HEK293T (cell line): ENCODE measurements around the gene CCR2.

Experiments
- CTCF ChIA-PET: fragments of 350-600 bp; formaldehyde crosslinking; extraction: SDS; loops from one replicate; lab custom pipeline; 2021; ENCODE audit warnings: antibody characterized with exemption, inconsistent platforms; lab: Yijun Ruan, JAX
- POLR2A ChIA-PET: fragments of 350-600 bp; formaldehyde crosslinking; extraction: SDS; loops from one replicate; lab custom pipeline; 2020; ENCODE audit warnings: antibody characterized with exemption, inconsistent platforms; lab: Yijun Ruan, JAX
- DNase-seq: peaks from one replicate; pipeline ENCODE4 v3.0.0; 2012; ENCODE audit warnings: mixed read lengths; ENCODE audit errors: extremely low spot score
- ARNT ChIP-seq: fragments of 450-650 bp; IDR thresholded peaks from 2 replicates; pipeline ENCODE4 v1.6.1; 2017; ENCODE audit warnings: mild to moderate bottlenecking
- BHLHE40 ChIP-seq: fragments of 450-650 bp; IDR thresholded peaks from 2 replicates; pipeline ENCODE4 v1.6.1; 2016; ENCODE audit warnings: mild to moderate bottlenecking, moderate library complexity, borderline replicate concordance
- CTBP1 ChIP-seq: fragments of 450-650 bp; IDR thresholded peaks from 2 replicates; pipeline ENCODE4 v1.6.1; 2016; ENCODE audit warnings: borderline replicate concordance
- ELF4 ChIP-seq: fragments of 450-650 bp; IDR thresholded peaks from 2 replicates; pipeline ENCODE4 v1.6.1; 2017; ENCODE audit warnings: antibody characterized with exemption
- FOXA1 ChIP-seq: fragments of 450-650 bp; IDR thresholded peaks from 2 replicates; pipeline ENCODE4 v1.6.1; 2016; ENCODE audit warnings: mild to moderate bottlenecking
- FOXK2 ChIP-seq: fragments of 450-650 bp; IDR thresholded peaks from 2 replicates; pipeline ENCODE4 v1.6.1; 2016; ENCODE audit warnings: mild to moderate bottlenecking
- FOXM1 ChIP-seq: fragments of 450-650 bp; IDR thresholded peaks from 2 replicates; pipeline ENCODE4 v1.6.1; 2017; ENCODE audit warnings: mild to moderate bottlenecking, borderline replicate concordance
- HDGF ChIP-seq: fragments of 450-650 bp; IDR thresholded peaks from 2 replicates; pipeline ENCODE4 v1.6.1; 2017; ENCODE audit warnings: antibody characterized with exemption, borderline replicate concordance
- L3MBTL2 ChIP-seq: fragments of 450-650 bp; conservative IDR thresholded peaks from 2 replicates; pipeline ENCODE4 v1.6.1; 2016; ENCODE audit warnings: mild to moderate bottlenecking
- LEF1 ChIP-seq: fragments of 450-650 bp; IDR thresholded peaks from 2 replicates; pipeline ENCODE4 v1.6.1; 2017; ENCODE audit warnings: mild to moderate bottlenecking, borderline replicate concordance
- NFRKB ChIP-seq: fragments of 450-650 bp; IDR thresholded peaks from 2 replicates; pipeline ENCODE4 v1.6.1; 2016; ENCODE audit warnings: mild to moderate bottlenecking, moderate library complexity
- SP1 ChIP-seq: fragments of 450-650 bp; IDR thresholded peaks from 2 replicates; pipeline ENCODE4 v1.6.1; 2017
- SUZ12 ChIP-seq: fragments of 450-650 bp; IDR thresholded peaks from 2 replicates; pipeline ENCODE4 v1.6.1; 2016; ENCODE audit warnings: mild to moderate bottlenecking
- TARDBP ChIP-seq: fragments of 450-650 bp; IDR thresholded peaks from 2 replicates; pipeline ENCODE4 v1.6.1; 2016
- ZNF384 ChIP-seq: fragments of 450-650 bp; IDR thresholded peaks from 2 replicates; pipeline ENCODE4 v1.6.1; 2016
- TF ChIP-seq, protein P1 (sequence below): fragments of 450-650 bp; IDR thresholded peaks from 2 replicates; pipeline ENCODE4 v1.6.1; 2016

The CCR2 gene

DNA sequence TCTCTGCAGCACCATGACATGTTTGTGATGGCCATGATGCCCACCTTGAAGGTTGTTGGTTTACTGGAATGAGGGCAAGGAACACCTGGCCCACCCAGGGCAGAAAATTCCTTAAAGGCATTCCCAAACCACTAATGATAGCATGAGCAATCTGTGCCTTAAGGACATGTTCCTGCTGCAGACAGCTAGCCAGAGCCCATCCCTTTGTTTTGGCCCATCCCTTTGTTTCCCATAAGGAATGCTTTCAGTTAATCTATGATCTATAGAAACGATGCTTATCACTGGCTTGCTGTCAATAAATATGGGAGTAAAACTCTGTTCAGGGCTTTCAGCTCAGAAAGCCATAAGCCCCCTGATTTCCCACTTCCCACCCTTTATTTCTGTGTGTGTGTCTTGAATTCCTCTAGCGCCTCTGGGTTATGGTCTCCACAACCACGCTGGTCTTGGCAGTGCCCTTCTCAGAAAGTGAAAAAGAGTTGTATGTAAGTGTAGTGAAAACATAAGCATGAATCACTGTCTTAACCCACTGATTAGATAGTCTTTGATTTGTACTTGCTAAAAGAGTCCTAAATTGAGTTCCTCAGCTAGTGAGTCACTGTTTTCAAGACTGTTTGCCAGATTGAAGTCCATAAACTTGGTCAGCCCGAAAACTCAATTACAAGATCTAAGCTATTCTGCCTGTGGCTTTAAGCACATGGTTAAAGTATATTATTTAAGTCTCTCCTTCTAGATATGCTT, 19.0 kb upstream of the CCR2 start:
- ChIA-PET POLR2A (no interaction called here), CTCF (no interaction called here)
- DNase-seq, result no peak
- TF ChIP-seq FOXM1, result no peak
- TF ChIP-seq LEF1, result no peak
- no peak for TF ChIP-seq HDGF
- no peak for TF ChIP-seq CTBP1
- no peak for TF ChIP-seq NFRKB
- TF ChIP-seq, protein P1, sequence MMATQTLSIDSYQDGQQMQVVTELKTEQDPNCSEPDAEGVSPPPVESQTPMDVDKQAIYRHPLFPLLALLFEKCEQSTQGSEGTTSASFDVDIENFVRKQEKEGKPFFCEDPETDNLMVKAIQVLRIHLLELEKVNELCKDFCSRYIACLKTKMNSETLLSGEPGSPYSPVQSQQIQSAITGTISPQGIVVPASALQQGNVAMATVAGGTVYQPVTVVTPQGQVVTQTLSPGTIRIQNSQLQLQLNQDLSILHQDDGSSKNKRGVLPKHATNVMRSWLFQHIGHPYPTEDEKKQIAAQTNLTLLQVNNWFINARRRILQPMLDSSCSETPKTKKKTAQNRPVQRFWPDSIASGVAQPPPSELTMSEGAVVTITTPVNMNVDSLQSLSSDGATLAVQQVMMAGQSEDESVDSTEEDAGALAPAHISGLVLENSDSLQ, result no peak
- TF ChIP-seq SP1, result no peak
- TF ChIP-seq TARDBP, result no peak
- no peak for TF ChIP-seq SUZ12
- no peak for TF ChIP-seq FOXK2
- no peak for TF ChIP-seq FOXA1
- no peak for TF ChIP-seq ELF4
- no peak for TF ChIP-seq BHLHE40
- TF ChIP-seq ARNT, result no peak
- TF ChIP-seq ZNF384, result no peak

DNA sequence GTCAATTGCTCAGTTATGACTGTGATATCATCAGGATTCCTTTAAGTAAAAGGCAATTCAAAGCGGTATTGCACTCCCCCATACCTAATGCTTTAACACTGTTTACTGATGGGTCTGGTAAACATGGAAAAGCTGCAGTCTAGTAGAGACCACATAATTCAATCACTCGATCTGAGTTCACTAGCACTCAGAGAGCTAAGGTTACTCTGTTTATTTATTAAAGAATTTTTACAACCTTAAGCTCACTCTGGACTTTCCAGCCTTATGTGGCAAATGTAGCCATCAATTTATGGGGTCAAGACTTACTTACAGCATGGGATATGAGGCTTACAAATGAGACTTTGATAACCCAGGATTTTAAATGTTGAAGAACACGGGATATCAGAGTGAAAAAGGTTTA, 18.4 kb upstream of the CCR2 start:
- POLR2A ChIA-PET, result no interaction called here
- CTCF ChIA-PET, result no interaction called here
- DNase-seq, result no peak
- TF ChIP-seq, protein P1, result peak; percentile 43
- TF ChIP-seq FOXK2 (no peak), SUZ12 (no peak)

DNA sequence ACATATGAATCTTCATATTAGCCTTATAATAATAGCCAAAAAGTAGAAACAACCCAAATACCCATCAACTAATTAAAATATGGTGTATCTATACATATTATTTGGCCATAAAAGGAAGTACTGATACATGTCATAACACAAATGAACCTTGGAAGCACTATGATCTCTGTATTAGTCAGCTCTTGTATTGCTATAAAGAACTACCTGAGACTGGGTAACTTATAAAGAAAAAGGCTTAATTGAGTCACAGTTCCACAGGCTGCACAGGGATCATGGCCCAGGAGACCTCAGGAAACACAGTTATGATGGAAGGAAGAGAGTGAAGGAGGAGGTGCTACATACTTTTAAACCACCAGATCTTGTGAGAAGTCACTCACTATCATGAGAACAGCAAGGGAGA, 16.0 kb upstream of the CCR2 start:
- no peak for DNase-seq
- ChIA-PET POLR2A (no interaction called here), CTCF (no interaction called here)
- no peak for TF ChIP-seq BHLHE40
- no peak for TF ChIP-seq HDGF
- TF ChIP-seq SP1, result no peak
- no peak for TF ChIP-seq NFRKB
- TF ChIP-seq ELF4, result no peak
- TF ChIP-seq CTBP1, result no peak
- no peak for TF ChIP-seq SUZ12
- TF ChIP-seq, protein P1, result no peak
- no peak for TF ChIP-seq TARDBP
- no peak for TF ChIP-seq LEF1
- TF ChIP-seq FOXM1, result no peak
- TF ChIP-seq L3MBTL2, result no peak
- no peak for TF ChIP-seq FOXK2
- no peak for TF ChIP-seq FOXA1
- TF ChIP-seq ZNF384, result no peak
- no peak for TF ChIP-seq ARNT

DNA sequence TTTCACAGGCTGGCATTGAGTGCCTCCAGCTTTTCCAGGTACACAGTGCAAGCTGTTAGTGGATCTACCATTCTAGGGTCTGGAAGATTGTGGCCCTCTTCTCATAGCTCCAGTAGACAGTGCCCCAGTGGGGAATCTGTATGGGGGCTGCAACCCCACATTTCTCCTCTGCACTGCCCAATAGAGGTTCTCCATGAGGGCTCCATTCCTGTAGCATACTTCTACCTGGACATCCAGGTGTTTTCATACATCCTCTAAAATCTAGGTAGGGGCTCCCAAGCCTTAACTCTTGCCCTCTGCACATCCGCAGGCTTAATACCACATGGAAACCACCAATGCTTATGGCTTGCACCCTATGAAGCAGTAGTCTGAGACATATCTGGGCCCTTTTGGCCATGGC, 15.1 kb upstream of the CCR2 start:
- ChIA-PET POLR2A (no interaction called here), CTCF (no interaction called here)
- DNase-seq, result no peak
- no peak for TF ChIP-seq L3MBTL2
- TF ChIP-seq FOXA1, result no peak
- TF ChIP-seq SP1, result no peak
- no peak for TF ChIP-seq ARNT
- no peak for TF ChIP-seq NFRKB
- no peak for TF ChIP-seq TARDBP
- no peak for TF ChIP-seq ELF4
- no peak for TF ChIP-seq HDGF

DNA sequence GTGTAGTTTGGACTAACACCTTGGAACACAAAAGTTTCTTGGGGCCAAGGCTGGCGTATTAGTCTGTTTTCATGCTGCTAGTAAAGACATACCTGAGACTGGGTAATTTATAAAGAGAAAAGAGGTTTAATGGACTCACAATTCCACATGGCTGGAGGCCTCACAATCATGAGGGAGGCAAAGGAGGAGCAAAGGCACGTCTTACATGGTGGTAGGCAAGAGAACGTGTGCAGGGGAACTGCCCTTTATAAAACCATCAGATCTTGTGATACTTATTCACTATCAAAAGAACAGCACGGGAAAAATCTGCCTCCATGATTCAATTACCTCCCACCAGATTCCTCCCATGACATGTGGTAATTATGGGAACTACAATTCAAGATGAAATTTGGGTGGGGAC, 9.4 kb upstream of the CCR2 start:
- ChIA-PET CTCF (no interaction called here), POLR2A (no interaction called here)
- no peak for DNase-seq
- TF ChIP-seq NFRKB (no peak), HDGF (no peak), TARDBP (no peak), CTBP1 (no peak), L3MBTL2 (no peak), FOXK2 (no peak)

DNA sequence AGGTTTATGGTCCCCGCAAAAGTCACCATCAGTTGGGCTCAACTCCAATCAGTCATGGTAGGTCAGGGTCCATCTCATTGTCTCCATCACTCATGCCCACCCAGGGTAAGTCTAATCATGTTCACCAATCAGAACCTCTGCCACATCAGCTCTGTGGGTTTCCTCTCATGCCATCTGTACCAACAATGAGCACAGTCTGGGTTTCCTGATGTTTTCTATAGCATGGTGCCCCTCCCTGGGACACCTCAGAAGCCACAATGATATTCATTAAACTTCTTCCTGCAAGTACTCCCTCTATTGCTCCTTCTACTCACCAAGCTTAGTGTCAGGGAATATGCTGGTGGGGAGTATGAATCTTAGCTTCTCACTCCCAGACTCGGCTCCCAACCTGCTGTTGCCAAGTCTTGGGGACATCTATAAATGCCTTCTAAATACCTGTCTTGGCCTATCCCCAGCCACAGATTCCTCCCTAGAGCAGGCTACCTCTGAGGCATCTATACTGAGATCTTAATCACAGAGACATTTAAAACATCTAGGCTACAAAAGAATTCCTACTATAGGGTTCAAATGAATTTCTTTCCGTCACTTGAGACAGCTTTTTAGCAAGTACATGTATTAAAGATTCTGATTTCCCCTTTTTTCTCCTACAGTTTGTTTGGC, 5.0 kb upstream of the CCR2 start:
- no peak for DNase-seq
- CTCF ChIA-PET, result no interaction called here
- POLR2A ChIA-PET, result no interaction called here
- TF ChIP-seq ELF4 (no peak), TARDBP (no peak), FOXA1 (no peak), FOXK2 (no peak), SP1 (no peak)
